Iris pigment epithelial cell (primary cell): ENCODE results near the gene WNT2B.

ENCODE experiments used
- DNase-seq: peaks from one replicate; pipeline ENCODE4 v3.0.0-alpha.2; 2011; ENCODE audit warnings: low read depth

Gene WNT2B

GRCh38 chr1:112576240-112576639 lies 67.5 kb downstream of the WNT2B start:
- DNase-seq: no peak
